Tibial nerve (tissue), 4 donors: ENCODE measurements around the gene DOC2B. TPM values are rescaled to one million over a fixed set of nuclear protein-coding genes. Genes with fewer than 3 reads are reported as not detected.

Experiments
- DNase-seq, 2 donors: peaks; one replicate each; pipeline ENCODE4 v3.0.0-alpha.2; 2019; ENCODE audit warnings: low spot score in 2 of 2
- H3K27ac ChIP-seq, 4 donors: fragments of 200-600 bp; sonication (generic) in 3 of 4; one replicate each; pipeline ENCODE4 v1.5.1; 2017 to 2019; ENCODE audit warnings: mild to moderate bottlenecking in 1 of 4
- H3K27me3 ChIP-seq, 2 donors: fragments of 200-600 bp; sonication (generic) in 1 of 2; one replicate each; pipeline versions ENCODE4 v1.5.1 to v1.6.0; 2017 to 2019
- H3K36me3 ChIP-seq, 3 donors: fragments of 200-600 bp; sonication (generic); one replicate each; pipeline ENCODE4 v1.5.1; 2018 to 2019
- H3K4me1 ChIP-seq, 4 donors: fragments of 200-600 bp; sonication (generic) in 3 of 4; one replicate each; pipeline ENCODE4 v1.5.1; 2017 to 2019
- H3K4me3 ChIP-seq, 4 donors: fragments of 200-600 bp; sonication (generic) in 3 of 4; one replicate each; pipeline ENCODE4 v1.5.1; 2017 to 2019; ENCODE audit warnings: mild to moderate bottlenecking in 1 of 4, moderate library complexity in 1 of 4
- H3K9me3 ChIP-seq, 4 donors: fragments of 200-600 bp; sonication (generic) in 3 of 4; one replicate each; pipeline ENCODE4 v1.5.1; 2017 to 2019
- CTCF ChIP-seq, 5 experiments: fragments of 200-600 bp in 3 of 5; fragments of 450-650 bp in 2 of 5; sonication (generic) in 3 of 5; IDR thresholded peaks; one replicate each; pipeline ENCODE4 v1.5.1; 2016 to 2019; ENCODE audit warnings: antibody characterized with exemption in 5 of 5, mild to moderate bottlenecking in 3 of 5, moderate library complexity in 2 of 5
- EP300 ChIP-seq, 2 donors: sonication (generic); formaldehyde crosslinking; IDR thresholded peaks; one replicate each; pipeline ENCODE4 v1.6.1; 2017; ENCODE audit warnings: antibody characterized with exemption in 2 of 2, mild to moderate bottlenecking in 1 of 2
- POLR2A ChIP-seq, 2 donors: fragments of 450-650 bp; IDR thresholded peaks; one replicate each; pipeline ENCODE4 v1.6.1; 2017; ENCODE audit warnings: antibody characterized with exemption in 2 of 2, mild to moderate bottlenecking in 2 of 2, moderate library complexity in 2 of 2
- WGBS, 2 donors: methylation state at CpG; one replicate each; pipeline ENCODE4 v1.1.5; 2018; 5-methylcytosine and 5-hydroxymethylcytosine counted together
- total RNA-seq, 4 donors: library from RNA; depleted of rRNA; stranded (reverse); fragments of >200 nt; gene quantifications; one replicate each; pipeline ENCODE4 v1.1.0, GENCODE V29; 2016

DOC2B gene
- total RNA-seq, 4 donors from 2014 or later, result 11.7 to 29.4 (median 16.0) TPM

GRCh38 chr17:197352-197751 is 15.9 kb upstream of the DOC2B start:
- Histone ChIP-seq H3K9me3 (no peaks in the 10 kb centered on the region), H3K27ac (no peak overlapping the region), H3K36me3 (no peaks in the 10 kb centered on the region), H3K4me3 (no peak overlapping the region), H3K27me3 (peaks cover 0 to 24% of the 10 kb centered on the region in 2 donors), H3K4me1 (peaks cover 0 to 21% (median 0%) of the 10 kb centered on the region in 4 donors)
- no peak for TF ChIP-seq CTCF (IDR thresholded peaks at IDR 0.05)
- no peak for TF ChIP-seq EP300 (IDR thresholded peaks at IDR 0.05)
- no peak for TF ChIP-seq POLR2A (IDR thresholded peaks at IDR 0.05)
- DNase-seq, result no peak
- WGBS, 2 donors, result 93 to 100% methylated on average over 2 of the region's 2 CpGs

- no peaks in the 10 kb centered on the region for H3K9me3 ChIP-seq
- DNase-seq, result no peak
- 77 to 78% methylated on average over 16 of the region's 16 CpGs for WGBS, 2 donors
- H3K27ac ChIP-seq, result no peak overlapping the region
- no peak overlapping the region for H3K4me3 ChIP-seq
- TF ChIP-seq EP300 (IDR thresholded peaks at IDR 0.05), result no peak
- TF ChIP-seq POLR2A (IDR thresholded peaks at IDR 0.05), result no peak
- TF ChIP-seq CTCF (IDR thresholded peaks at IDR 0.05), result no peak
- no peaks in the 10 kb centered on the region for H3K36me3 ChIP-seq
- peaks cover 0 to 14% (median 0%) of the 10 kb centered on the region in 4 donors for H3K4me1 ChIP-seq
- peaks cover 0 to 24% of the 10 kb centered on the region in 2 donors for H3K27me3 ChIP-seq
Observed at GRCh38 chr17:194828-195602, 13.6 kb upstream of the DOC2B start.

- H3K27ac ChIP-seq, result no peak overlapping the region
- H3K4me1 ChIP-seq, result peaks cover 0 to 6% (median 0%) of the 10 kb centered on the region in 4 donors
- TF ChIP-seq CTCF (IDR thresholded peaks at IDR 0.05) (no peak), EP300 (IDR thresholded peaks at IDR 0.05) (no peak), POLR2A (IDR thresholded peaks at IDR 0.05) (no peak)
- H3K9me3 ChIP-seq, result no peaks in the 10 kb centered on the region
- no peak overlapping the region for H3K4me3 ChIP-seq
- H3K27me3 ChIP-seq, result peaks cover 0 to 24% of the 10 kb centered on the region in 2 donors
- no peak for DNase-seq
- 49 to 68% methylated on average over 20 to 29 of the region's 31 CpGs for WGBS, 2 donors
- no peaks in the 10 kb centered on the region for H3K36me3 ChIP-seq
Observed at GRCh38 chr17:193841-194806, 12.7 kb upstream of the DOC2B start.

GRCh38 chr17:193426-193810 is 12.0 kb upstream of the DOC2B start:
- no peaks in the 10 kb centered on the region for H3K36me3 ChIP-seq
- TF ChIP-seq CTCF (IDR thresholded peaks at IDR 0.05) (no peak), EP300 (IDR thresholded peaks at IDR 0.05) (no peak), POLR2A (IDR thresholded peaks at IDR 0.05) (no peak)
- peaks cover 0 to 24% of the 10 kb centered on the region in 2 donors for H3K27me3 ChIP-seq
- no peak for DNase-seq
- H3K9me3 ChIP-seq, result no peaks in the 10 kb centered on the region
- no peak overlapping the region for H3K4me3 ChIP-seq
- no peaks in the 10 kb centered on the region for H3K4me1 ChIP-seq
- no peak overlapping the region for H3K27ac ChIP-seq
- WGBS, 2 donors, result 91 to 100% methylated on average over 7 to 8 of the region's 8 CpGs
